ENCODE data around the gene GPC6. TPM values are rescaled to one million over a fixed set of nuclear protein-coding genes. Genes with fewer than 3 reads are reported as not detected.

GPC6 gene
- total RNA-seq, 2 donors from 2014 or later = 3.4 to 5.3 TPM

DNA sequence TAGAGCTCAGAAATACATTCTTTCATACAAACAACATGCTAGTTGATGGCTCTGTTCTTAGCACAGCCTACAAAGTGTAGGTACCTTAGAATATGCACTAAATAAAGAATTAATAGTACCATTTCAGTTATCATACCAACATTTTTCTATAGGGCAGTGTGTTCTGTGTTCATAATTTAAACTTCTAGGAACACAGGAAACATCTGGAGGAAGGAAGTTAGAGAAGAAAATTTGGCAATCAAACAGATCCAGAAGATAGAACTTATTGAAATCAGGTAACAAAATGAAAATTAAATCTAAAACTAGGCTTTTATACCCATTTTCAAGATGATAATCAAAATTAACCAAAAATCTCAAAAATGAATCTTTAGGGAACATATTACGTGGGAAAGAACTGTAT is 725.3 kb downstream of the GPC6 start:
- no peak for TF ChIP-seq POLR2A (IDR thresholded peaks at IDR 0.05)
- TF ChIP-seq, protein P1, sequence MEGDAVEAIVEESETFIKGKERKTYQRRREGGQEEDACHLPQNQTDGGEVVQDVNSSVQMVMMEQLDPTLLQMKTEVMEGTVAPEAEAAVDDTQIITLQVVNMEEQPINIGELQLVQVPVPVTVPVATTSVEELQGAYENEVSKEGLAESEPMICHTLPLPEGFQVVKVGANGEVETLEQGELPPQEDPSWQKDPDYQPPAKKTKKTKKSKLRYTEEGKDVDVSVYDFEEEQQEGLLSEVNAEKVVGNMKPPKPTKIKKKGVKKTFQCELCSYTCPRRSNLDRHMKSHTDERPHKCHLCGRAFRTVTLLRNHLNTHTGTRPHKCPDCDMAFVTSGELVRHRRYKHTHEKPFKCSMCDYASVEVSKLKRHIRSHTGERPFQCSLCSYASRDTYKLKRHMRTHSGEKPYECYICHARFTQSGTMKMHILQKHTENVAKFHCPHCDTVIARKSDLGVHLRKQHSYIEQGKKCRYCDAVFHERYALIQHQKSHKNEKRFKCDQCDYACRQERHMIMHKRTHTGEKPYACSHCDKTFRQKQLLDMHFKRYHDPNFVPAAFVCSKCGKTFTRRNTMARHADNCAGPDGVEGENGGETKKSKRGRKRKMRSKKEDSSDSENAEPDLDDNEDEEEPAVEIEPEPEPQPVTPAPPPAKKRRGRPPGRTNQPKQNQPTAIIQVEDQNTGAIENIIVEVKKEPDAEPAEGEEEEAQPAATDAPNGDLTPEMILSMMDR (IDR thresholded peaks at IDR 0.05) = no peak
- no peak for TF ChIP-seq POLR2AphosphoS5 (IDR thresholded peaks at IDR 0.05)
- no peaks in the 10 kb centered on the region for H3K36me3 ChIP-seq
- WGBS = 96% methylated on average over 1 of the region's 1 CpG
- no peaks in the 10 kb centered on the region for H3K9me3 ChIP-seq
- no peak for DNase-seq (ENCODE audit: low spot score)
- H3K4me3 ChIP-seq = no peak overlapping the region
- H3K27me3 ChIP-seq (replicated peaks; ENCODE audit: insufficient read depth) = no peaks in the 10 kb centered on the region
- H3K27ac ChIP-seq = no peak overlapping the region
- H3K4me1 ChIP-seq (replicated peaks) = no peaks in the 10 kb centered on the region
- intact Hi-C loops (cut with DNase I) = no loop called here

DNA sequence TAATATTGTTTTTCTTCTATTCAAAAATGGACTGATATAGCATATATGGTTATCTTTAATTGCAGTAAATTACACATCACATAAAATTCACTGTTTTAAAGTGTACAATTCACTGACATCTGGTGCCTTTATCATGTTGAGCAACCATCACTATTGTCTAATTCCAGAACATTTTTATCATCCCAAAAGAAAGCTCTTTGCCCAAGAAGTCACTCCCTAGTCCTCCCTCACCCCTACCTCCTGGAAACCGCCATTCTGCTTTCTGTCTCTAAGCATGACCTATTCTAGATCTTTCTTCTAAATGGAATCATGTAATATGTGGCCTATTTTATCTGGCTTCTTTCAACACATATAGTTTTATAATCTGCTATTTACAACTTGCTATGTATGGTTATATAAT is 727.2 kb downstream of the GPC6 start:
- DNase-seq (ENCODE audit: low spot score) = no peak
- Histone ChIP-seq H3K4me1 (replicated peaks) (no peaks in the 10 kb centered on the region), H3K27me3 (replicated peaks; ENCODE audit: insufficient read depth) (no peaks in the 10 kb centered on the region), H3K27ac (no peak overlapping the region), H3K4me3 (no peak overlapping the region), H3K9me3 (no peaks in the 10 kb centered on the region), H3K36me3 (no peaks in the 10 kb centered on the region)
- TF ChIP-seq, protein P1 (IDR thresholded peaks at IDR 0.05) = no peak
- TF ChIP-seq POLR2AphosphoS5 (IDR thresholded peaks at IDR 0.05) = no peak
- no peak for TF ChIP-seq POLR2A (IDR thresholded peaks at IDR 0.05)
- WGBS = 94% methylated on average over 1 of the region's 1 CpG
- intact Hi-C loops (cut with DNase I) = no loop called here

DNA sequence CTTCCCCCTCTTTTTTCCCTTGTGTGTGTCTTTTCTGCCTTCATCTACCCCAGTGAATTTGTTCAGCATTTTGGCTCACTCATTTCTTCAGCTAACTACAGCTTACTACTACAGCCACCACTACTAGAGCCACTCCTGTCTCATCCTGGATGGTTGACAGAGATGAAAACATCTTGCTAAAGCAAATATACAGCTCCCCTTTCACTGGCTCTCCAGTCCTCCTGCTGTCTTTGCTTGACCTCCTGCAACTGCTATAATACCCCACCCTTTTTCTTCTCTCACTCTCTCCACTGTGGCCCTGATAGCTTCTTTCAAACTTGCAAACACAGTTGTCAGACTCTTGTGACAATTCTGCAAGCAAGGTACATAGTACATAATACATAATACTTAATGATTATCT is 729.3 kb downstream of the GPC6 start:
- Histone ChIP-seq H3K27me3 (replicated peaks; ENCODE audit: insufficient read depth) (no peaks in the 10 kb centered on the region), H3K27ac (no peak overlapping the region), H3K4me1 (replicated peaks) (no peaks in the 10 kb centered on the region), H3K4me3 (no peak overlapping the region), H3K36me3 (no peaks in the 10 kb centered on the region), H3K9me3 (no peaks in the 10 kb centered on the region)
- no peak for TF ChIP-seq POLR2A (IDR thresholded peaks at IDR 0.05)
- TF ChIP-seq, protein P1 (IDR thresholded peaks at IDR 0.05) = no peak
- no peak for DNase-seq (ENCODE audit: low spot score)
- intact Hi-C loops (cut with DNase I) = no loop called here

DNA sequence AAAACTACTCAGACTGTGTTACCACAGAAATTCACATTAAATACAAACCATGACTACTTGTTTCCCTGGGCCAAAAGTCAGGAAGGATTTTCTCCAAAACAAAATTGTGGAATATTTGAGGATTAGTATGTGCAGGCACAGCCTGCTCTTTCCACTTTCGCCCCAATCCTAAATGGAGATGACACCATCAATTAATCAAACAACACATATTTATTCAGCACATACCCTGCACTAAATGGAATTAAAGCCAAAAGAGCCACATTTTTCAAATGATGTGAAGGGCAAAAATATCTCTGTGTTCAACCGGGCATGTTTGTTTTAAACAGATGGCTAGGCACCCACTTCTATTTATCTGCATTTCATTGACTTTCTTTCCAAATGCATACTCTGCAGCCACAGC is 729.8 kb downstream of the GPC6 start:
- TF ChIP-seq POLR2A (IDR thresholded peaks at IDR 0.05) (no peak), POLR2AphosphoS5 (IDR thresholded peaks at IDR 0.05) (no peak)
- TF ChIP-seq, protein P1 (IDR thresholded peaks at IDR 0.05) = no peak
- Histone ChIP-seq H3K36me3 (no peaks in the 10 kb centered on the region), H3K9me3 (no peaks in the 10 kb centered on the region), H3K27ac (no peak overlapping the region), H3K4me3 (no peak overlapping the region), H3K27me3 (replicated peaks; ENCODE audit: insufficient read depth) (no peaks in the 10 kb centered on the region), H3K4me1 (replicated peaks) (no peaks in the 10 kb centered on the region)
- DNase-seq (ENCODE audit: low spot score) = no peak
- intact Hi-C loops (cut with DNase I) = no loop called here
- WGBS = 47% methylated on average over 2 of the region's 2 CpGs

DNA sequence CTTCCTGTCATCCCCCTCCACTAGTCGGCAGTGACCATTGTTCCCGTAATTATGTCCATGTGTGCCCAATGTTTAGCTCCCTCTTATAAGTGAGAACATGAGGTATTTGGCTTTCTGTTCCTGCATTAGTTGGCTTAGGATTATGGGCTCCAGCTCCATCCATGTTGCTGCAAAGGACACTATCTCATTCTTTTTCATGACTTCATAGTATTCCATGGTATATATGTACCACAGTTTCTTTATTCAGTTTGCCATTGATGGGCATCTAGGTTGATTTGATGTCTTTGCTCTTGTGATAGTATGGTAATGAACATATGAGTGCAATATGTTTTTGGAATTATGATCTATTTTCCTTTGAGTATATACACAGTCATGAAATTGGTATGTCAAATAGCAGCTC is 730.8 kb downstream of the GPC6 start:
- intact Hi-C loops (cut with DNase I) = no loop called here
- WGBS = 98% methylated on average over 2 of the region's 2 CpGs
- TF ChIP-seq POLR2A (IDR thresholded peaks at IDR 0.05) (no peak), POLR2AphosphoS5 (IDR thresholded peaks at IDR 0.05) (no peak)
- TF ChIP-seq, protein P1 (IDR thresholded peaks at IDR 0.05) = no peak

More for the DNA sequence above, 730.8 kb downstream of the GPC6 start:
- no peaks in the 10 kb centered on the region for H3K4me1 ChIP-seq (replicated peaks)
- H3K36me3 ChIP-seq = no peaks in the 10 kb centered on the region
- no peak overlapping the region for H3K4me3 ChIP-seq
- H3K27me3 ChIP-seq (replicated peaks; ENCODE audit: insufficient read depth) = no peaks in the 10 kb centered on the region
- no peaks in the 10 kb centered on the region for H3K9me3 ChIP-seq
- H3K27ac ChIP-seq = no peak overlapping the region
- no peak for DNase-seq (ENCODE audit: low spot score)
